Smooth muscle cell of bladder (primary cell): ENCODE results near the gene OR5I1. TPM values are rescaled to one million over a fixed set of nuclear protein-coding genes. Genes with fewer than 3 reads are reported as not detected.

ENCODE experiments used
- total RNA-seq: library from RNA; depleted of rRNA; stranded (reverse); fragments of >200 nt; gene quantifications from 2 replicates; pipeline ENCODE4 v1.2.3, GENCODE V29; 2014

OR5I1 gene
- not detected in 2 replicates for total RNA-seq

GRCh38 chr11:55936300-55936699 lies at the start of gene OR5I1:
TSS of gene OR5I1 (minus strand) at chr11:55936400. CDS start at chr11:55936400, 0 bp downstream.

DNA sequence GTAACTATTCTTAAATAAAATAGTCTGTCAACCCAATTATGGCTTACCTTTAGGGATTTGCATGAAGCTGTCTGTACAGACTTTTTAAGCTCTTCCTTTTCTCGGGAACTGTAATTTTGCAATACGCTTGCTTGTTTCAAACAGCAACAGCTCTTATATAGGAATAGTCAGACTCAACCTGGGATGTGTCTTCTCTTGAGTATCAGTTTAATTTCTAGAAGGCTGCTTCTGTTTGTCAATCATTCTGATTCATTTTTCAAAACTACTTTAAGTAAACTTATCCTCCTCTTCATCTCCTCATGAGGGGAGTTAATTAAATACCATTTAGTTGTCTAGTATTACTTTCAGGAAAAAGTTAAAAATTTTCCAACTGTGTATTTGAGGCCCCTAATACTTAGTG lies 33.6 kb upstream of the OR5I1 start, which contains the start of gene OR10AG1:
Gene OR10AG1 (minus strand): TSS at position 101 of the 400 bp plus-strand sequence. CDS start 38 bp downstream, at position 63.

DNA sequence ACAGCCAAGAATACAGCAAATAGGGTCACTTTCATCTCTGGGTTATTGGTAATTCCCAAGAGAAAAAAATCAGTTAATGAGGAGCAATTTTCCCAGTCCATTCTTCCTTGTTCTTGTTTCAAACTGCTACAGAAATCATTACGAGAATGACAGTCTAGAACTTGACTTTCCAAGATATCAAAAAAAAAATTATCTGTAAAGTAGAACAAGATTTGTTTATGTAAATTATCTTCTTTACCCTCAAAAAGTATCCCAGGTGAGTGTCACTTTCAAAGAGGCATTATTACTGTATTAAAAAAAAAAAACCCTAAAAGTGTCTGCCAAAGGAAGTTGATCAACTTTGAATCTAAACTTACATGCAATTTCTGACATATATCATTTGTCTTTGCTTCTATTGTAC lies 21.7 kb downstream of the OR5I1 start, which contains the start of gene OR5W2:
Gene OR5W2 (minus strand): TSS at position 101 of the 400 bp plus-strand sequence. CDS start 0 bp downstream, at position 101.

Other genes with a start within 250 kb of the OR5I1 start
- gene OR5D13, start 163.0 kb downstream of the OR5I1 start, total RNA-seq: not detected in 2 replicates
- gene OR5D14, start 140.8 kb downstream of the OR5I1 start, total RNA-seq: not detected in 2 replicates
- gene OR5L1, start 125.0 kb downstream of the OR5I1 start, total RNA-seq: not detected in 2 replicates
- not detected in 2 replicates for gene OR5D18, start 116.8 kb downstream of the OR5I1 start, total RNA-seq
- gene OR5L2, start 109.2 kb downstream of the OR5I1 start, total RNA-seq: not detected in 2 replicates
- gene OR5D16, start 97.6 kb downstream of the OR5I1 start, total RNA-seq: not detected in 2 replicates
- not detected in 2 replicates for gene TRIM51, start 53.1 kb downstream of the OR5I1 start, total RNA-seq
- gene OR5W2, start 21.8 kb downstream of the OR5I1 start, total RNA-seq: not detected in 2 replicates
- not detected in 2 replicates for gene OR10AG1, start 33.5 kb upstream of the OR5I1 start, total RNA-seq
- gene OR5F1, start 58.2 kb upstream of the OR5I1 start, total RNA-seq: not detected in 2 replicates
- gene OR5AS1, start 91.3 kb upstream of the OR5I1 start, total RNA-seq: not detected in 2 replicates
- gene OR8I2, start 156.9 kb upstream of the OR5I1 start, total RNA-seq: not detected in 2 replicates
- gene OR8H2, start 167.3 kb upstream of the OR5I1 start, total RNA-seq: not detected in 2 replicates
- not detected in 2 replicates for gene OR8H3, start 186.0 kb upstream of the OR5I1 start, total RNA-seq
- not detected in 2 replicates for gene OR8J3, start 203.8 kb upstream of the OR5I1 start, total RNA-seq
- gene OR8K5, start 223.9 kb upstream of the OR5I1 start, total RNA-seq: not detected in 2 replicates
- not detected in 2 replicates for gene OR5J2, start 240.2 kb upstream of the OR5I1 start, total RNA-seq